PFSK-1 (cell line): ENCODE results near the gene ZDHHC7.

Experiments used
- FOXP2 ChIP-seq: optimal IDR thresholded peaks from 2 replicates; pipeline ENCODE3; 2011; ENCODE audit warnings: borderline replicate concordance, control low read depth, inconsistent platforms; ENCODE audit not compliant: insufficient read depth; ENCODE audit errors: extremely low read length, extremely low read depth
- POLR2AphosphoS5 ChIP-seq: IDR thresholded peaks from 2 replicates; pipeline ENCODE4 v1.6.1; 2012; ENCODE audit warnings: low read depth, mild to moderate bottlenecking, control low read depth, low read length, moderate library complexity
- SIN3A ChIP-seq: IDR thresholded peaks from 2 replicates; pipeline ENCODE4 v1.6.1; 2012; ENCODE audit warnings: mild to moderate bottlenecking, low read length, moderate library complexity, borderline replicate concordance; ENCODE audit not compliant: insufficient read depth
- TAF1 ChIP-seq: IDR thresholded peaks from 2 replicates; pipeline ENCODE4 v1.6.1; 2012; ENCODE audit warnings: low read length, control low read depth, borderline replicate concordance; ENCODE audit not compliant: insufficient read depth
- TF ChIP-seq, protein P1 (sequence below), 2 experiments: IDR thresholded peaks; 2 replicates each; pipeline versions ENCODE4 v1.6.1 to v1.8.0; 2011 to 2012; ENCODE audit warnings: low read depth in 2 of 2, low read length in 2 of 2, control low read depth in 1 of 2, inconsistent platforms in 1 of 2, mild to moderate bottlenecking in 1 of 2, moderate library complexity in 1 of 2; ENCODE audit not compliant: insufficient read depth in 1 of 2

DNA sequence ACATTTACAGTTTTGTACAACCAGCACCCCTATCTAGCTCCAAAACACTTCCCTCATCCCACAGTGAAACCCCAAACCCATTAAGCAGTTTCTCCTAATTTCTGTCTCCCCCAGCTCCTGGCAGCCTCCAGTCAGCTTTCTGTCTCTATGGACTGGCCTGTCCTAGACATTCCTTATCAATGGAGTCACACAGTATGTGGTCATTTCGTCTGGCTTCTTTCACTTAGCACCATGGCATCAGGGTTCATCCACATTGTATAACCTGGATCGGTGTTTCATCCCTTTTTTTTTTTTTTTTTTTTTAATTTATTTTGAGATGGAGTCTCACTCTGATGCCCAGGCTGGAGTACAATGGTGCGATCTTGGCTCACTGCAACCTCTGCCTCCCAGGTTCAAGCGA lies 68.5 kb downstream of the ZDHHC7 start:
- TF ChIP-seq POLR2AphosphoS5 (no peak), TAF1 (no peak), SIN3A (no peak), FOXP2 (no peak)
- TF ChIP-seq, protein P1, sequence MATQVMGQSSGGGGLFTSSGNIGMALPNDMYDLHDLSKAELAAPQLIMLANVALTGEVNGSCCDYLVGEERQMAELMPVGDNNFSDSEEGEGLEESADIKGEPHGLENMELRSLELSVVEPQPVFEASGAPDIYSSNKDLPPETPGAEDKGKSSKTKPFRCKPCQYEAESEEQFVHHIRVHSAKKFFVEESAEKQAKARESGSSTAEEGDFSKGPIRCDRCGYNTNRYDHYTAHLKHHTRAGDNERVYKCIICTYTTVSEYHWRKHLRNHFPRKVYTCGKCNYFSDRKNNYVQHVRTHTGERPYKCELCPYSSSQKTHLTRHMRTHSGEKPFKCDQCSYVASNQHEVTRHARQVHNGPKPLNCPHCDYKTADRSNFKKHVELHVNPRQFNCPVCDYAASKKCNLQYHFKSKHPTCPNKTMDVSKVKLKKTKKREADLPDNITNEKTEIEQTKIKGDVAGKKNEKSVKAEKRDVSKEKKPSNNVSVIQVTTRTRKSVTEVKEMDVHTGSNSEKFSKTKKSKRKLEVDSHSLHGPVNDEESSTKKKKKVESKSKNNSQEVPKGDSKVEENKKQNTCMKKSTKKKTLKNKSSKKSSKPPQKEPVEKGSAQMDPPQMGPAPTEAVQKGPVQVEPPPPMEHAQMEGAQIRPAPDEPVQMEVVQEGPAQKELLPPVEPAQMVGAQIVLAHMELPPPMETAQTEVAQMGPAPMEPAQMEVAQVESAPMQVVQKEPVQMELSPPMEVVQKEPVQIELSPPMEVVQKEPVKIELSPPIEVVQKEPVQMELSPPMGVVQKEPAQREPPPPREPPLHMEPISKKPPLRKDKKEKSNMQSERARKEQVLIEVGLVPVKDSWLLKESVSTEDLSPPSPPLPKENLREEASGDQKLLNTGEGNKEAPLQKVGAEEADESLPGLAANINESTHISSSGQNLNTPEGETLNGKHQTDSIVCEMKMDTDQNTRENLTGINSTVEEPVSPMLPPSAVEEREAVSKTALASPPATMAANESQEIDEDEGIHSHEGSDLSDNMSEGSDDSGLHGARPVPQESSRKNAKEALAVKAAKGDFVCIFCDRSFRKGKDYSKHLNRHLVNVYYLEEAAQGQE (IDR thresholded peaks at IDR 0.05; ENCODE audit: insufficient read depth in 1 of 2, low read depth in 2 of 2, low read length in 2 of 2): no peak
